PC-9 (cell line): Measurements from ENCODE around the gene STEAP1B. TPM values are rescaled to one million over a fixed set of nuclear protein-coding genes. Genes with fewer than 3 reads are reported as not detected.

ENCODE experiments used
- BruUV-seq: library from RNA; stranded (reverse); fragments of 400-500 nt; replicated peaks from 2 replicates; lab custom pipeline; 2021; lab: Mats Ljungman, UMichigan
- CTCF ChIA-PET: fragments of 300-600 bp; sonication (Branson Sonifier 250); formaldehyde crosslinking; loops from one replicate; lab custom pipeline; 2022; ENCODE audit warnings: antibody characterized with exemption; lab: Charles Lee
- POLR2A ChIA-PET: fragments of 300-600 bp; sonication (Branson Sonifier 250); formaldehyde crosslinking; loops from one replicate; lab custom pipeline; 2022; ENCODE audit warnings: antibody characterized with exemption; ENCODE audit not compliant: unreplicated experiment; lab: Charles Lee
- DNase-seq, 2 experiments: peaks; one replicate each; pipeline versions ENCODE4 v3.0.0 to v3.0.0-alpha.2; 2015 to 2022; ENCODE audit warnings: mixed read lengths in 1 of 2
- H2AFZ ChIP-seq: fragments of 200-600 bp; sonication (generic); 2 replicates; pipeline ENCODE4 v1.8.1; 2017; ENCODE audit warnings: antibody characterized with exemption
- H3F3A ChIP-seq: fragments of 200-600 bp; sonication (generic); 2 replicates; pipeline ENCODE4 v1.8.1; 2017; ENCODE audit warnings: antibody characterized with exemption, mild to moderate bottlenecking, low read depth; ENCODE audit not compliant: insufficient read depth
- H3K27ac ChIP-seq: fragments of 200-600 bp; sonication (generic); 2 replicates; pipeline ENCODE4 v1.6.1; 2016; ENCODE audit warnings: mixed run types
- H3K27me3 ChIP-seq: fragments of 200-600 bp; sonication (generic); 2 replicates; pipeline ENCODE4 v1.6.1; 2016; ENCODE audit warnings: low read depth, mixed run types; ENCODE audit not compliant: insufficient read depth
- H3K36me3 ChIP-seq: fragments of 200-600 bp; sonication (generic); 2 replicates; pipeline ENCODE4 v1.6.1; 2016; ENCODE audit warnings: low read depth, mixed run types
- H3K4me1 ChIP-seq: fragments of 200-600 bp; sonication (generic); replicated peaks from 2 replicates; pipeline ENCODE4 v1.6.1; 2016; ENCODE audit warnings: mixed run types; ENCODE audit not compliant: insufficient read depth
- H3K4me2 ChIP-seq: fragments of 200-600 bp; sonication (generic); 2 replicates; pipeline ENCODE4 v1.6.1; 2017; ENCODE audit warnings: mixed run types
- H3K4me3 ChIP-seq: fragments of 200-600 bp; sonication (generic); 2 replicates; pipeline ENCODE4 v1.6.1; 2016; ENCODE audit warnings: mixed run types
- H3K79me2 ChIP-seq: fragments of 200-600 bp; sonication (generic); 2 replicates; pipeline ENCODE4 v1.6.1; 2017; ENCODE audit warnings: low read depth, mixed run types
- H3K9me2 ChIP-seq: fragments of 200-600 bp; sonication (generic); 2 replicates; pipeline ENCODE4 v1.8.1; 2017; ENCODE audit warnings: mild to moderate bottlenecking; ENCODE audit not compliant: insufficient read depth
- H3K9me3 ChIP-seq: fragments of 200-600 bp; sonication (generic); 2 replicates; pipeline ENCODE4 v1.8.1; 2016; ENCODE audit warnings: low read depth; ENCODE audit not compliant: insufficient read depth
- H4K20me1 ChIP-seq: fragments of 200-600 bp; sonication (generic); 2 replicates; pipeline ENCODE4 v1.8.1; 2017; ENCODE audit not compliant: insufficient read depth
- CTCF ChIP-seq: fragments of 200-600 bp; sonication (generic); conservative IDR thresholded peaks from 2 replicates; pipeline ENCODE4 v1.6.1; 2017; ENCODE audit warnings: mixed run types, antibody characterized with exemption, mild to moderate bottlenecking, moderate library complexity
- EZH2 ChIP-seq: fragments of 200-600 bp; sonication (generic); IDR thresholded peaks from 2 replicates; pipeline ENCODE4 v1.8.0; 2017; ENCODE audit warnings: antibody characterized with exemption, low read depth
- intact Hi-C: fragments of 100-400 bp; cut with micrococcal nuclease; formaldehyde crosslinking; loops from one replicate; pipeline ENCODE4 v1.10.0; 2022; ENCODE audit not compliant: unreplicated experiment
- total RNA-seq: library from RNA; stranded (reverse); gene quantifications from 2 replicates; pipeline ENCODE4 v1.2.3, GENCODE V29; 2021

The STEAP1B gene
- total RNA-seq, 1 experiment from 2014 or later, result 0.35 TPM

- Histone ChIP-seq H3K4me2 (no peak overlapping the region), H3K27me3 (no peaks in the 10 kb centered on the region), H3K79me2 (no peaks in the 10 kb centered on the region), H2AFZ (no peak overlapping the region), H3K36me3 (no peaks in the 10 kb centered on the region), H4K20me1 (no peaks in the 10 kb centered on the region), H3F3A (no peaks in the 10 kb centered on the region), H3K4me1 (no peaks in the 10 kb centered on the region), H3K4me3 (no peak overlapping the region), H3K9me2 (no peaks in the 10 kb centered on the region), H3K9me3 (no peaks in the 10 kb centered on the region), H3K27ac (no peak overlapping the region)
- no peak for DNase-seq
- CTCF ChIA-PET, result no interaction called here
- no peak for TF ChIP-seq CTCF
- TF ChIP-seq EZH2, result no peak
- BruUV-seq, result no TSS peak
- POLR2A ChIA-PET, result no interaction called here
- intact Hi-C loops, result no loop called here
Observed at GRCh38 chr7:22386206-22386858, 113.7 kb downstream of the STEAP1B start.

- H3F3A ChIP-seq, result no peaks in the 10 kb centered on the region
- no peak overlapping the region for H3K27ac ChIP-seq
- no peaks in the 10 kb centered on the region for H3K4me1 ChIP-seq
- BruUV-seq, result no TSS peak
- no peaks in the 10 kb centered on the region for H3K9me2 ChIP-seq
- H3K36me3 ChIP-seq, result no peaks in the 10 kb centered on the region
- H3K4me2 ChIP-seq, result no peak overlapping the region
- ChIA-PET POLR2A (no interaction called here), CTCF (no interaction called here)
- no peak overlapping the region for H2AFZ ChIP-seq
- TF ChIP-seq CTCF (no peak), EZH2 (no peak)
- no peaks in the 10 kb centered on the region for H3K79me2 ChIP-seq
- no peaks in the 10 kb centered on the region for H3K27me3 ChIP-seq
- no peak for DNase-seq
- intact Hi-C loops, result no loop called here
- H3K4me3 ChIP-seq, result no peak overlapping the region
- H4K20me1 ChIP-seq, result no peaks in the 10 kb centered on the region
- no peaks in the 10 kb centered on the region for H3K9me3 ChIP-seq
Observed at GRCh38 chr7:22385326-22385725, 114.7 kb downstream of the STEAP1B start.

GRCh38 chr7:22380333-22380732 is 119.7 kb downstream of the STEAP1B start:
- ChIA-PET POLR2A (no interaction called here), CTCF (no interaction called here)
- no peaks in the 10 kb centered on the region for H4K20me1 ChIP-seq
- intact Hi-C loops, result no loop called here
- no peak overlapping the region for H3K4me2 ChIP-seq
- no peak overlapping the region for H2AFZ ChIP-seq
- no peak overlapping the region for H3K4me3 ChIP-seq
- H3K27me3 ChIP-seq, result no peaks in the 10 kb centered on the region
- TF ChIP-seq CTCF (no peak), EZH2 (no peak)
- H3K4me1 ChIP-seq, result no peaks in the 10 kb centered on the region
- H3K27ac ChIP-seq, result no peak overlapping the region
- BruUV-seq, result no TSS peak
- H3K9me3 ChIP-seq, result no peaks in the 10 kb centered on the region
- no peaks in the 10 kb centered on the region for H3F3A ChIP-seq
- no peaks in the 10 kb centered on the region for H3K36me3 ChIP-seq
- DNase-seq, result no peak
- H3K9me2 ChIP-seq, result 0 out of 2 replicates have a peak, but pooled peaks cover 7% of the 10 kb centered on the region
- H3K79me2 ChIP-seq, result no peaks in the 10 kb centered on the region
